Measurements from ENCODE around the gene FBXO45.

- no peak for TF ChIP-seq CTCF (IDR thresholded peaks at IDR 0.05; ENCODE audit: poor library complexity)
- no peak for TF ChIP-seq EZH2phosphoT487 (IDR thresholded peaks at IDR 0.05; ENCODE audit: low read depth, severe bottlenecking, unreplicated experiment)
These were observed 37.0 kb upstream of the FBXO45 start for GRCh38 chr3:196531418-196531817.
